SK-N-MC (cell line): ENCODE data around the gene RBBP4.

Experiments used
- EZH2 ChIP-seq: fragments of 200-600 bp; sonication (generic); IDR thresholded peaks from one replicate; pipeline ENCODE4 v1.6.1; 2017; ENCODE audit warnings: antibody characterized with exemption
- POLR2AphosphoS5 ChIP-seq: IDR thresholded peaks from 2 replicates; pipeline ENCODE4 v1.6.1; 2012; ENCODE audit warnings: mild to moderate bottlenecking, low read depth, low read length, borderline replicate concordance

GRCh38 chr1:32647308-32648134 is 3.5 kb upstream of the RBBP4 start:
- no peak for TF ChIP-seq EZH2
- no peak for TF ChIP-seq POLR2AphosphoS5
